Liver (tissue), 9 donors: ENCODE measurements around the gene KRTAP9-2. TPM values are rescaled to one million over a fixed set of nuclear protein-coding genes. Genes with fewer than 3 reads are reported as not detected.
"Not testable (repeated sequence)": the region's sequence is repeated elsewhere in the genome, so short reads cannot be mapped to it uniquely, and the experiment has no call there.

ENCODE experiments used
- DNase-seq: peaks from one replicate; pipeline ENCODE4 v3.0.0-alpha.2; 2017; ENCODE audit warnings: low spot score
- H3K27ac ChIP-seq, 2 donors: one replicate each; pipeline ENCODE4 v1.7.0; 2013; ENCODE audit warnings: inconsistent platforms in 2 of 2, low read length in 2 of 2, control low read depth in 1 of 2, low read depth in 1 of 2, mild to moderate bottlenecking in 1 of 2
- H3K27me3 ChIP-seq, 4 donors: one replicate each; pipeline versions ENCODE4 v1.6.1 to v1.7.0; 2013; ENCODE audit warnings: low read length in 3 of 4, inconsistent platforms in 1 of 4, mild to moderate bottlenecking in 1 of 4, moderate library complexity in 1 of 4; ENCODE audit not compliant: control insufficient read depth in 4 of 4, insufficient read depth in 4 of 4
- H3K36me3 ChIP-seq, 4 donors: one replicate each; pipeline versions ENCODE4 v1.6.1 to v1.7.0; 2013; ENCODE audit warnings: low read length in 3 of 4, mild to moderate bottlenecking in 3 of 4, low read depth in 1 of 4, moderate library complexity in 1 of 4; ENCODE audit not compliant: control insufficient read depth in 4 of 4, insufficient read depth in 3 of 4
- H3K4me1 ChIP-seq, 4 donors: one replicate each; pipeline versions ENCODE4 v1.6.1 to v1.7.0; 2013; ENCODE audit warnings: low read length in 3 of 4, mild to moderate bottlenecking in 3 of 4, moderate library complexity in 1 of 4; ENCODE audit not compliant: control insufficient read depth in 4 of 4, insufficient read depth in 4 of 4
- H3K4me3 ChIP-seq, 3 donors: one replicate each; pipeline versions ENCODE4 v1.6.1 to v1.7.0; 2013; ENCODE audit warnings: low read length in 3 of 3, control low read depth in 1 of 3, low read depth in 1 of 3, mild to moderate bottlenecking in 1 of 3
- H3K9ac ChIP-seq, 2 donors: one replicate each; pipeline ENCODE4 v1.7.0; 2013; ENCODE audit warnings: low read length in 2 of 2, mild to moderate bottlenecking in 2 of 2, moderate library complexity in 2 of 2, control low read depth in 1 of 2, low read depth in 1 of 2
- H3K9me3 ChIP-seq, 4 donors: one replicate each; pipeline versions ENCODE4 v1.6.1 to v1.7.0; 2013; ENCODE audit warnings: low read length in 3 of 4; ENCODE audit not compliant: control insufficient read depth in 4 of 4
- FOXA2 ChIP-seq: IDR thresholded peaks from 2 replicates; pipeline ENCODE4 v1.6.1; 2016; ENCODE audit warnings: antibody characterized with exemption
- GABPA ChIP-seq, 2 donors: IDR thresholded peaks in 1 of 2; conservative IDR thresholded peaks in 1 of 2; 2 replicates each; pipeline ENCODE4 v1.6.1; 2016; ENCODE audit warnings: antibody characterized with exemption in 2 of 2, mild to moderate bottlenecking in 1 of 2, moderate library complexity in 1 of 2
- HNF4A ChIP-seq, 2 donors: conservative IDR thresholded peaks; 2 replicates each; pipeline ENCODE4 v1.6.1; 2016; ENCODE audit warnings: antibody characterized with exemption in 2 of 2, mild to moderate bottlenecking in 2 of 2
- HNF4G ChIP-seq: IDR thresholded peaks from 2 replicates; pipeline ENCODE4 v1.6.1; 2016; ENCODE audit warnings: antibody characterized with exemption
- MAX ChIP-seq: IDR thresholded peaks from 2 replicates; pipeline ENCODE4 v1.6.1; 2016; ENCODE audit warnings: antibody characterized with exemption
- NR2F2 ChIP-seq: IDR thresholded peaks from 2 replicates; pipeline ENCODE4 v1.6.1; 2016; ENCODE audit warnings: antibody characterized with exemption
- REST ChIP-seq: IDR thresholded peaks from 2 replicates; pipeline ENCODE4 v1.6.1; 2016; ENCODE audit warnings: antibody characterized with exemption, mild to moderate bottlenecking
- RXRA ChIP-seq, 2 donors: IDR thresholded peaks; 2 replicates each; pipeline ENCODE4 v1.6.1; 2017 to 2018; ENCODE audit warnings: antibody characterized with exemption in 2 of 2, mild to moderate bottlenecking in 1 of 2
- SP1 ChIP-seq: IDR thresholded peaks from 2 replicates; pipeline ENCODE4 v1.6.1; 2018; ENCODE audit warnings: antibody characterized with exemption, mild to moderate bottlenecking
- TAF1 ChIP-seq: conservative IDR thresholded peaks from 2 replicates; pipeline ENCODE4 v1.6.1; 2016; ENCODE audit warnings: antibody characterized with exemption, mild to moderate bottlenecking
- YY1 ChIP-seq: IDR thresholded peaks from 2 replicates; pipeline ENCODE4 v1.6.1; 2016; ENCODE audit warnings: antibody characterized with exemption, mild to moderate bottlenecking
- ZBTB33 ChIP-seq: IDR thresholded peaks from 2 replicates; pipeline ENCODE4 v1.6.1; 2016; ENCODE audit warnings: antibody characterized with exemption
- WGBS: extraction: QIAGEN DNeasy Blood & Tissue Kit; methylation state at CpG from one replicate; pipeline ENCODE4 v1.1.7; 2013; 5-methylcytosine and 5-hydroxymethylcytosine counted together
- polyA plus RNA-seq, 2 donors: library from polyadenylated mRNA; stranded (reverse) in 1 of 2; unstranded in 1 of 2; fragments of 200-250 nt in 1 of 2; fragments of >200 nt in 1 of 2; fragmentation: Nextera tagmentation in 1 of 2; extraction: Ambion mirVana in 1 of 2; gene quantifications; one replicate each; pipeline versions ENCODE4 v1.2.1 to v1.2.3, GENCODE V29; 2013 to 2015
- total RNA-seq, 2 donors: library from RNA; depleted of rRNA; stranded (reverse); fragments of >200 nt; gene quantifications; one replicate each; pipeline ENCODE4 v1.2.3, GENCODE V29; 2014
- donor health status: healthy.
- donor health status: healthy.
- donor health status: healthy.
- donor health status: healthy.
- donor health status: healthy.

Gene KRTAP9-2
- total and polyA plus RNA-seq, 4 donors: not detected

DNA sequence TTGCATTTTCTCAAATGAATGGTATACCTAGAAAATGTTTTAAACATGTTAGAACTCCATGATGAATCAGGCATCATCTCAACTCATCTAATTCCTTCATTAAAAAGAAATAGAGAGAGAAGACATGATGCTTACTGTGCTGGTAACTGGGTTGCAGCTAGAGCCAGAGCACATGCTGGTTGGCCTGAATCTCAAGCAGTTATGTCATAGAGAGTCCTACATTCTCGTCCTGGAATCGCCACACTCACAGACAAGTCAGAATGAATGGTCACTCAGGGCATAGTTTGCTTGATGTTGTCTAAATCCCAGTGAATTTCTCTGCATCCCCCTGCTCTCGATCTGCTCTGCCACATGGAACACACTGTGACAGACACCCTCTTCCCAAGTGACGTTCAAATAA lies 10.7 kb downstream of the KRTAP9-2 start:
- H3K27me3 ChIP-seq, H3K36me3 ChIP-seq, H3K9ac ChIP-seq, H3K27ac ChIP-seq, H3K4me3 ChIP-seq, DNase-seq, H3K4me1 ChIP-seq, H3K9me3 ChIP-seq: not testable (repeated sequence)
- 62% methylated on average over 4 of the region's 4 CpGs for WGBS

DNA sequence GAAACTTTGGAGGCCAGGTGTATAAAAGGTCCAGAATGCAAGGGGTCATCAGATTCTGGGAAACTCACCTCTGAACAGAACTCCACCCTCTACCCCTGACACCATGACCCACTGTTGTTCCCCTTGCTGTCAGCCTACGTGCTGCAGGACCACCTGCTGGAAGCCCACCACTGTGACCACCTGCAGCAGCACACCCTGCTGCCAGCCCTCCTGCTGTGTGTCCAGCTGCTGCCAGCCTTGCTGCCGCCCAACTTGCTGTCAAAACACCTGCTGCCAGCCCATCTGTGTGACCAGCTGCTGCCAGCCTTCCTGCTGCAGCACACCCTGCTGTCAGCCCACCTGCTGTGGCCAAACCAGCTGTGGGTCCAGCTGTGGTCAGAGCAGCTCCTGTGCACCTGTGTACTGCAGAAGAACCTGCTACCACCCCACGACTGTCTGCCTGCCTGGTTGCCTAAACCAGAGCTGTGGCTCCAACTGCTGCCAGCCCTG lies 11.5 kb downstream of the KRTAP9-2 start, which contains the start of gene KRTAP9-8:
Gene KRTAP9-8 (plus strand): TSS at position 51 of the 489 bp plus-strand sequence. CDS start 53 bp downstream, at position 104.
- H3K4me3 ChIP-seq, H3K27ac ChIP-seq, H3K4me1 ChIP-seq, H3K27me3 ChIP-seq, H3K9me3 ChIP-seq, DNase-seq, H3K36me3 ChIP-seq, H3K9ac ChIP-seq: not testable (repeated sequence)
- WGBS: 38% methylated on average over 3 of the region's 3 CpGs

GRCh38 chr17:41246995-41247787 lies 20.7 kb downstream of the KRTAP9-2 start:
- H3K4me3 ChIP-seq, DNase-seq, H3K36me3 ChIP-seq, H3K9me3 ChIP-seq, H3K27ac ChIP-seq, H3K27me3 ChIP-seq, H3K9ac ChIP-seq, H3K4me1 ChIP-seq: not testable (repeated sequence)
- 38% methylated on average over 2 of the region's 2 CpGs for WGBS

DNA sequence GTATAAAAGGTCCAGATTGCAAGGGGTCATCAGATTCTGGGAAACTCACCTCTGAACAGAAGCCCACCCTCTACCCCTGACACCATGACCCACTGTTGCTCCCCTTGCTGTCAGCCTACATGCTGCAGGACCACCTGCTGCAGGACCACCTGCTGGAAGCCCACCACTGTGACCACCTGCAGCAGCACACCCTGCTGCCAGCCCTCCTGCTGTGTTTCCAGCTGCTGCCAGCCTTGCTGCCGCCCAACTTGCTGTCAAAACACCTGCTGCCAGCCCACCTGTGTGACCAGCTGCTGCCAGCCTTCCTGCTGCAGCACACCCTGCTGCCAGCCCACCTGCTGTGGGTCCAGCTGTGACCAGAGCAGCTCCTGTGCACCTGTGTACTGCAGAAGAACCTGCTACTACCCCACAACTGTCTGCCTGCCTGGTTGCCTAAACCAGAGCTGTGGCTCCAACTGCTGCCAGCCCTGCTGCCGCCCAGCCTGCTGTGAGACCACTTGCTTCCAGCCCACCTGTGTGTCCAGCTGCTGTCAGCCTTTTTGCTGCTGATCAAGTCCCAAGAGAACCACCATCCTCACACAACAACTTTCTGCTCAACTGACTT lies 23.3 kb downstream of the KRTAP9-2 start, which contains the start of gene KRTAP9-4:
Gene KRTAP9-4 (plus strand): TSS at position 51 of the 604 bp plus-strand sequence. CDS start 34 bp downstream, at position 85.
- 51% methylated on average over 2 of the region's 2 CpGs for WGBS

GRCh38 chr17:41251261-41251660 lies 24.8 kb downstream of the KRTAP9-2 start:
- Histone ChIP-seq H3K9ac (no peak overlapping the region), H3K27ac (no peak overlapping the region), H3K4me3 (no peak overlapping the region), H3K9me3 (no peaks in the 10 kb centered on the region), H3K4me1 (no peaks in the 10 kb centered on the region), H3K27me3 (no peaks in the 10 kb centered on the region), H3K36me3 (no peaks in the 10 kb centered on the region)
- WGBS: 92% methylated on average over 1 of the region's 1 CpG
- no peak for DNase-seq
- TF ChIP-seq RXRA (IDR thresholded peaks at IDR 0.05): no peak
- TF ChIP-seq SP1: no peak
- no peak for TF ChIP-seq ZBTB33
- TF ChIP-seq NR2F2: no peak
- no peak for TF ChIP-seq TAF1
- no peak for TF ChIP-seq MAX
- TF ChIP-seq YY1: no peak
- no peak for TF ChIP-seq HNF4G
- TF ChIP-seq HNF4A (conservative IDR thresholded peaks at IDR 0.05): no peak
- TF ChIP-seq REST: no peak
- TF ChIP-seq FOXA2: no peak
- TF ChIP-seq GABPA (IDR thresholded peaks at IDR 0.05 in 1 of 2, conservative IDR thresholded peaks at IDR 0.05 in 1 of 2): no peak

More for the DNA sequence above, 23.3 kb downstream of the KRTAP9-2 start, which contains the start of gene KRTAP9-4:
- not testable (repeated sequence) for H3K27me3 ChIP-seq, H3K27ac ChIP-seq, H3K4me1 ChIP-seq, H3K9ac ChIP-seq, H3K36me3 ChIP-seq, DNase-seq, H3K9me3 ChIP-seq, H3K4me3 ChIP-seq
